Activated T-cell treated with anti-CD3 and anti-CD28 coated beads, Interleukin-2, amount 50 U/mL, for 48 hours (primary cell): Measurements from ENCODE around the gene SRC.

ENCODE experiments used
- DNase-seq, 2 experiments: peaks; one replicate each; pipeline ENCODE4 v3.0.0-alpha.2; 2020

SRC gene

DNA sequence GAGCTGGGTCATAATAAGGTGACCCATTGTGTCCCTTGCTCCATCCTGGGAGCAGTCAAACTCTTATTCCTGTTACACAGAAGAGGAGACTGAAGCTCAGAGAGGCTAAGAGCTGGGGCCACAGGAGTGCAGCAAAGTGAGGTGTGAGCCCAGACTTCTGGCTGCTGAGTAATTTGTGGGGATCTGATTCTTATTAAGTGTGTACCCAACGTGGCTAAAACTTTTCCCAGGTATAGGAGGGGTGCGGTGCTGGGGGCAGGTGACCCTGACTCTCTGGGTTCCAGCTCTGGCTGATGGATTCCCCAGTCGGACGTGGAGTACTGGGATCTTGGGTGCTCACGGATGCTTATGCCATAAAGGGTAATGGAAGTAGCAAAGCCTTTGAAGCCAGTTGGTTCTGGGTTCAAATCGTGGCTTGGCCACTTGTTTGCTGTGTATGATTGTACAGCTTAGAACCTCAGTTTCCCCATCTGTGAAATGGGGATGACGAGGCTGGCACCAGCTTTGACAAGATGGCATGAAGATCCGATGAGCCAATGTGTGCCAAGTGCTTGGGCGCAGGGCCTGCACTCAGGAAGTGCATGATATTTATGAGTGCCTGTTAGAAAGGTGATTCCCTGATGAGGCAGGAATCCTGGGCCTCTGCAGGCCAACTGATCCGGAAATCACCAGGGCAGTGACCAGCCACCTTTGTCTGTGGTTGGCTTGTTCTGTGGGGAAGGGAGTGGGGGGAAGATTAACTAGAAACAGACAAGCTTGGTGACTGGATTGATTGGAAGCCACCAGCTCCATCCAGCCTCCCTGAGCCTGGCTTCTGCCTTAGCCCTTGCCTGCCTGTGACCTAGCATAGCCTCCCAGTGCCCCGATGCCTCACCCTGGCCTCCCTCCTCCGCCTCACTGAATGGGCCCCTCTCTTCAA is 6.0 kb downstream of the SRC start:
- DNase-seq, result no peak

GRCh38 chr20:37352608-37352980 is 6.7 kb downstream of the SRC start:
- DNase-seq, result no peak

DNA sequence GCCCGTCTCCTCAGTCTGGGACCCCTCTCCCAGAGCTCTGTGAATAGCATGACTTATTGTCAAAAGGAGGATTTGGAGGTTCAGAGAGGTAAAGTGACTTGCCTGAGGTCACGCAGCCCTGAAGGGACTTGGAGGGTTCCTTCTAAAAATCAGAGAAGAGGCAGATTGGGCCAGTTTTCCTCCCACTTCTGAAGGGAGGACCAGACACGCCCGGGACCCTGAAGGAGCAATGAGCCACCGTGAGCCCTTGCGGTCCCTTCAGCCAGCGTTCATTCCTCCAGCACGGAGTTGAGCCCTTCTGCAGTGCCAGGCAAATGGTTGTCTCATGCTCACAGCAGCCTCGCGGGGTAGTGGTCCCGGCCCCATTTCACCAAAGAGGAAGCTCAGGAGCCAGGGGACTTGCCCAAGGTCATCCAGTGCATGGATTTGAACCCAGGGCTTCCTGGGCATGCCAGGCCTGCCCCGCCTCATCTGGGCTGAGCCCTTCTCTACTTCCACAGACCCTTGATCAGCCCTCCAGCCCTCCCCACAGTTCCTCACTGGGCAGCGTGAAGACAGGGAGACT is 7.4 kb downstream of the SRC start:
- DNase-seq, result no peak

GRCh38 chr20:37354210-37355195 is 8.6 kb downstream of the SRC start:
- no peak for DNase-seq

DNA sequence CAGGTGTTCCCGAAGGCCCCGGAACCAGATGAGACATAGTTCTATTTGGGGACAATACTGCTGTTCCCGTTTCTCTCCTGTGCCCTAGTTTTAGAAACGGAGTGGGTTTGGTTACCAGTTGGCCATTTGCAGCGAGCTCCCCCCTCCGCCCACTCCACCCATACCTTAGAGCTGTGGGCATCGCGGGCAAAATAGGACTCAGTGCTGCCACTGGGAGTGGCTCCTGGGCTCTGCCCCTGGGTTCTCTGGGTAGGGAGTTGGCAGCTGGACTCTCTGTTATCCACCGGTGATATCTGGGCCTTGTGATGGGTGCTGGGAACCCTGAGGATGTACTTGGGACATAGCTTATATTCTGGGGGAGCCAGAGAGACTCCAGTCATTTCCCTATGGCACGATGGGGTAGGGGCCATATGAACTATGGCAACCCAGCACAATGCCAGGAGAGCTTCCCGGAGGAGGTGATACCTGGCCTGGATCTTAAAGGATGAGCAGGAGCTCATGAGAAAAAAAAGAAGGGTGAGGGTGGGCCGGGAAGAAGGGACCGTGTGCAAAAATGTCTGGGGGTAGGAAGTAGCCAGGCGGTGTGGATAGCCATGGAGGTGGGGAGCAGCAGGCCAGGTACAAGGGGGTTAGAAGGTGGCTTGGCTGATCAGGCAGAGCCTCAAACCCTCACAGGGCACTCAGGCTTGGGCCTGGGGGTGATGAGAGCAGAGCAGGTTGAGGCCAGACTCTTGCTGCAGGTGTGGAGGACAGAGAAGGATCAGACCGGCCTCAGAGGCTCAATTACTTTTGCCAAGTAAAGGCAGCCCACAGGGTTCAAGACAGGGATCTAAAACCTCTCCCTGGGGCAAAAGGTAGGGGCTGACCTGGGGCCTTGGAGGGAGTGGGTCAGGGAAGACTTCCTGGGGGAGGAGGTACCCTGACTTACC is 9.6 kb downstream of the SRC start:
- no peak for DNase-seq

DNA sequence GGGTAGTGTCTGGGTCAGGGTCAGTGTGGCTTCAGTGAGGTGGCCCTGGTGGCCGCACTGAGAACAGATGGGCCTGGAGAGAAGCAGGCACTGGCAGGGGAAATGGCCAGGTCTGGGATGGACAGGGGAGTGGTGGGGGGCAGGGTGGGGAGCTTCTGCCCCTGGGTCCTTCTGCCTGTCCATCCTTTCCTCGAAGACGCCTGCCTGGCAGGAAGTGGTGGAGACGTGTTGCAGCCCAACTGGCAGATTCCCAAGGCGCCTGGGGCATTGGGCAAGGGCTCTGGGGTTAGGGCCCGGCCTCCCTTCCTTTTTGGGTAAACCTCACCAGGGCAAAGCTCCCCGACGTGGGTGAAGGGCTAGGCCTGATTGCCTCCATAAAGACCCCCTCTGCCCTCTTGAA is 10.4 kb downstream of the SRC start:
- no peak for DNase-seq

DNA sequence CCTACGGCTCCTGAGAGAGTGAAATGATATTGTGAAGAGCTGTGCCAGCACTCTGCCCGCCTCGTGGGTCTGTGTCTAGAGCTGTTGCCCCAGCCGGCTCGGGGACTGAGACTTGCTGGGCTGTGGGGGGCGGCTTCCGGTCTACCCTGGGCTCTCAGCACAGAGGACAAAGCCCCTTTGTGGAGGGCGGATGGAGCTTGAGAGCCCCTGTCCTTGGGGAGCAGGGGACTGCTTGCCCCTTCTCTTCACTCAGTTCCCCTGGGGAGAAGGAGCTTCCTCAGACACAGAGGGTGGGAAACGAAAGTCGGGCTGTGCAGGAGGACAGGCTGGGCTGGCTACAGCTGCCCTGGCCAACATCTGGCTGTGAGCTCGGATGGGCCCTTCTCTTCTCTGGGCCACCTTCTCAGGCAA is 11.0 kb downstream of the SRC start:
- no peak for DNase-seq

GRCh38 chr20:37357481-37358365 is 11.8 kb downstream of the SRC start:
- DNase-seq, result no peak

DNA sequence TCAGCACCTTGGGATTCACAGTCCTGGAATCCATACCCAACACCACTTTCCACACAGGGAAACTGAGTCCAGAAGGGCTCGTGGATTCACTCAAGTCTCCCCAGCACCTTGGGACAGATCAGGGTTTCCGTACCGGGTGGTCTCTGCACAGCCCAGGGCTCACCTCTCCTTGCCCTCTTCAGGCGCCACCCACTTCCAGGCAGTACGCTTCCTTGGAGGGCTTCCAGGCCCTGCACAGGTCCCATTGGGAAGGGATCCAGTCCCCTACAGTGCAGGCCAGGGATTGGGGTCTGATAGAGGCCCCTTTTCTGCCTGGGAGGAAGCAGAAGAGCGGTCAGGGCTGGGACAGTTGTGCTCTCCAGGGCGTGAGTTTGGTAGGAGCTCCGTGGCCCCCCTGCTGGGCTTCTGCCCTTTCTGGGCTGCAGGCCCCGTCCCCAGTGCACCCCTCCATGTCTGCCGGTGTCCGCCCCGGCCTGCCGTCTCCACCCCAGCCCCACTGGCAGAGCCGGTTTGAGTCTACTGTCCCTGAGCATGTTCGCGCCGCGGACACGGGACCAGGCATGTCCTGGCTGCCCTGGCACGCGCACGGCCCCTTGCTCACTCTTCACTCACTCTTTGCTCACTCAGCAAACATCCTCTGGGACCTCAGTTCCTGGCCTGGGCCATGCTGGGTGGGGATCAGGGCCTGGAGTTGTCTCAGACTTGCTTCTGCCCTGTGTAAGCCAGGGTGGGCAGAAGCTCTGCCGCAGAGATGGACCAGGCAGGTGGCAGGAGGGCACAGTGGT is 12.6 kb downstream of the SRC start:
- no peak for DNase-seq

- no peak for DNase-seq
Measured at GRCh38 chr20:37359331-37359730, 13.4 kb downstream of the SRC start.

DNA sequence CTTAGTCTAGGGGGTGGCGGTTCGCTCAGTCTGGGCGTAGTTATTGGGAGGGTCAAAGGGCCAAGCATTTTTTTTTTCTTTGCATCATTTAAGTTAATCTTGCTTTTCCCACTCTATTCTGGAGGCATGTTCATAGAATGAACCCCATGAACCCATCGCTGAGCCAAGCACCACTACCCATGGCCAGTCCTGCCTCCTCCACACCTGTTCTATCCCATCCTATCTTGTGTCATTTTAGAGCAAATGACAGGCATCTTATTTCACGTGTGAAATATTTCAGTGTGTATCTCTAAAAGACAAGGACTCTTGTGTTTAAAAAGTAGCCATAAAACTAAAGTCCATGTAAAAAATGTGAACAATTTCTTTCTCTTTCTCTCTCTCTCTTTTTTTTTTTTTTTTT is 13.9 kb downstream of the SRC start:
- no peak for DNase-seq

- no peak for DNase-seq
Measured at GRCh38 chr20:37360391-37361115, 14.6 kb downstream of the SRC start.

- DNase-seq, result no peak
Measured at GRCh38 chr20:37361336-37361735, 15.4 kb downstream of the SRC start.

- no peak for DNase-seq
Measured at GRCh38 chr20:37362231-37362792, 16.4 kb downstream of the SRC start.

- DNase-seq, result no peak
Measured at GRCh38 chr20:37362821-37363220, 16.9 kb downstream of the SRC start.

GRCh38 chr20:37363221-37364012 is 17.5 kb downstream of the SRC start:
- no peak for DNase-seq

DNA sequence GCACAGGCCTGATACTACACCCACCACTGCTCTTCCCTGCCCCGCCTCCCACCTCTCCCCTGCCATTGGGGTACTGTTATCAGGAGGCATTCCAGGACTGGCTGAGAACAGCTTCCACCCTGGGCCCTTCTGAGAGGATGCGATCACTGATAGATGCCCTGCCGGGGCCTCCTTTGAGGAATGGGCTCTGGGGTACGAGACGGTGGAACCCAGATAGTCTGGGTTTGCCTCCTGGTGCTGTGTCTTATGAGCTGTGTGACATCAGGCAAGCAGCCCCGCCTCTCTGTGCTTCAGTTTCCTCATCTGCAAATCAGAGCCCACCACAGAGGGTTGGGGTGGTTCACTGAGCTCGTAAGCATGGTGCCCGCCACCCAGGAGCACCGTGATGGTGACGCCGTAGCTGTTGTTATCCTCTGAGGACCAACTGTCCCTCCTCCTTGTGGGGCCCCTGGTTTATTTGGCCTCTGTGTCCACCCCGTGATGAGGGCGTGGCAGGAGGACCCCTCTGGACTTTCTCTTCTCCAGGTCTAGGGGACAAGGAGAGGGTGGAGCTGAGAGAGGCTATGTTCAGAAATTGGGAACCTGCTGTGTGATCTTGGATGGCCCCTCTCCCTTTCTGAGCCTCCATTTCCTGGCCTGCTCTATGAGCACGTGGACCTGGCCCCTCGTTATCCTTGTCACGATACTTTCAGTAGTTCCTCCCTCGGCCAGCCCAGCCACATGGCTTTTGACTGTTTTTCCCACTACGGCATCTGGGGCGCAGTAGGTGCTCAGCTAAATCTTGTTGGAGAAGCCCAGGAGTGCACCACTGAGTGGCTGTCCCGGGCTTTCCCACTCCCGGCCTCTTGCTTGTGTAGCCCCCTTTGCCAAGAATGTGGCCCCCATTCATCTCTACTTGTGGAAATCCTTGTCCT is 18.3 kb downstream of the SRC start:
- no peak for DNase-seq
